GM21447 (cell line): ENCODE data around the gene RAP1A.
"Not testable (repeated sequence)": the region's sequence is repeated elsewhere in the genome, so short reads cannot be mapped to it uniquely, and the experiment has no call there.

Experiments used
- ATAC-seq: cut with Tn5 transposase; IDR thresholded peaks from one replicate; pipeline ENCODE4 v1.9.1; 2021; ENCODE audit not compliant: unreplicated experiment

RAP1A gene

GRCh38 chr1:111735321-111735720 lies 115.7 kb downstream of the RAP1A start:
- ATAC-seq, result no peak

GRCh38 chr1:111735858-111736544 lies 116.4 kb downstream of the RAP1A start:
- ATAC-seq, result no peak

DNA sequence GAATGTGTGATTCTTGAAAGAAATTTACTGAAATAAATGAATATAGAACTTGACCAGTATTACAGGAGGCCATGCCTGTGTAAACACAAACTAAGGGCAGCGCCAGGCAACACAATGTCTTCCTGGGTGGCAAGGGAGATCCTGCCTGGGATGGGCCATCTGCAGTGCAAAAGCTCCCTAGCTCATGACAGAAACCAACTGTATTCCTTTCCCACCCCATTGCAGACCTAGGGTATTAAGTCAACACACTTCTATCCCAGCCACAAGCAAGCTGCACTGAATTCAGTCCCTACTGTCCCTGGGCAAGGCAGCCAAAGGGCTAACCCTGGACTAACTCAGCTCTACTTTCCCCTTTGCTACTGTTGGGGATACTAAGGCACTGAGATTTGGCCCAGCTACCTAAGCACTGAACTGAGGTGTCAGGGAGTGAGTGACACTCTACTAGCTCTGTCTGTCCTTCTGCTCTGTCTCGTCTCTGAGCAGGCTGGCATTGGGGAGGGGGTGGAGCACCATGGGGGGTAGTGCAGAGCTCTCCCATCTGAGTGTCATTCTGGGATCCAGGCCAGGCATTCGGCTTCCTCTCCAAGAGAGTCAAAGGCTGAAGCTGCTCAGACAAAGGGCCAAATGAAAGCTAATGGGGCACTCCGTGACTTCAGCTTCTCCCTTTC lies 117.1 kb downstream of the RAP1A start:
- no peak for ATAC-seq

GRCh38 chr1:111737216-111738132 lies 117.9 kb downstream of the RAP1A start:
- no peak for ATAC-seq

GRCh38 chr1:111738133-111738435 lies 118.5 kb downstream of the RAP1A start:
- no peak for ATAC-seq

GRCh38 chr1:111738436-111739193 lies 119.0 kb downstream of the RAP1A start:
- ATAC-seq, result peak; percentile 42

DNA sequence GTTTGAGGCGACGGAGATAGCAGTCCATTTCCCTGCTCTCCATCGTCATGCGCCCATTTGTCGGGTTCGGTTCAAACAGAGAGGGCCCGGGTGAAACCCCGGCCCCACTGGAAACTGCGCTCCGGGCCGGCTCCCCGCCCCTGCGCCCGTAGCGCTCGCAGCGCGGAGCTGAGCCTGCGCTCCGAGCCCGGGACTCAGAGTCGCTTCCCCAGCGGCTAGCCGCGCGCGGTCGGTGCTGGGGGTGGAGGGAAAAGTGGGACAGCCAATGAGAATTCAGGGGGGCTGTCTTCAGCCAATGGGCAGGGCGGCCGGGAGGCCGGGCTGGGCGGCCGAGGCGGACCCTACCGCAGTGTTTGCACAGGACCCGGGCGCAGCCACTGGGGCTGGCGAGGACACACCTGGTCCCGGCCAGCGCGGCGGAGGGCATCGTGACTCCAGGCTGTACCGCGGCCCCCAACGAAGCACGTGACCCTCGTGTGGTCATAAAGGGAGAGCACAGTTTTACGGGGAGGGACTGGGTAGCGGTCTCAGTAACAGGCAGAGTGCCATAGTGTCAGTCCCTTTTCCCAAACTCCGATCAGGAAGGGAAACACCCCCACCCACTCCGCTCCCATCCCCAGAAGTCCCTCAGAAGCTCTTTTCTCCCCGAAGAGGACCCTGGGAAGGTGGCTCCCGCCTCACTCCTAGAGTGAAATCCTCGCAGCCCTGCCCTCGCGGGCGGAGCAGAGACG lies 119.8 kb downstream of the RAP1A start, which contains the start of gene INKA2:
Gene INKA2 (minus strand): TSS at position 202 of the 731 bp plus-strand sequence. CDS start 153 bp downstream, at position 49.
- ATAC-seq, result peak; percentile 85

- ATAC-seq, result peak; percentile 20
Observed at GRCh38 chr1:111739925-111740765, 120.6 kb downstream of the RAP1A start.

DNA sequence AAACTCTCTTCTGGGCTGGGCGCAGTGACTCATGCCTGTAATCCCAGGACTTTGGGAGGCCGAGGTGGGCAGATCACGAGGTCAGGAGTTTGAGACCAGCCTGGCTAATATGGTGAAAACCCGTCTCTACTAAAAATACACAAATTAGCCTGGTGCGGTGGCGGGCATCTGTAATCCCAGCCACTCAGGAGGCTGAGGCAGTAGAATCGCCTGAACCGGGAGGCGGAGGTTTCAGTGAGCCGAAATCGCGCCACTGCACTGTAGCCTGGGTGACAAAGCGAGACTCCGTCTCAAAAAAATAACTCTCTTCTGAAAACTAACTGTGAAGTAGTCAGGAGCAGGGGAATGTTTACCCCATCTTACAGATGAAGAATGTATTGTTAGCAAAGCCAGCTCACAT lies 122.7 kb downstream of the RAP1A start:
- ATAC-seq, result not testable (repeated sequence)

DNA sequence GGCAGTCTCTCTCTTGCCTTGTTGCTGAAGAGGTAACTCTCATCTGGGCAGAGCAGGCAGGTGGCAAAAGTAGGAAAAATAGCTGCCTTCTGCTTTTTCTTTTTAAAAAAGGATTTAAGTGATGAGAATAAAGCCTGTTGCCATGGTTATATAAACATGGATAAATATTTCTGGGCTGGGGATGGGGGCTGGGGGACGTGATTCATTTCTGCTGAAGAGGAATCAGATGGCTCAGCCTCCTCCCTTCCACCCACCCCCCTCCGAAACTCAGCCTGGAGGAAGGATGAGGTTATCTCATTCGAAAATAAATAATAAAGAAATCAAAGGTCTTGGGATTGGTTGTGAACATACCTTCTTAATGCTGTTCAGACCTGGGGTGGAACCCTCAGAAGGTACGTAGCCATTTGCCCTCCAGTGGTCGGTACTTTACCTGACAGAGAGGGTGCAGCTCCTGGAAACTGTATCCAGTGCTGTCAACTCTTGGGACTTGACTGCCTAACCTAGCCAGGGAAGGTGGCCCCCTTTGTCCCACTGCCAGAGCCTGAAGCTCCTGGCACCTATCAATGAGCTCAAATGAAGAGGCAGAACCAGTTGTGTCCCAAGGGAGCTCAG lies 123.5 kb downstream of the RAP1A start:
- no peak for ATAC-seq

GRCh38 chr1:111743679-111744101 lies 124.1 kb downstream of the RAP1A start:
- ATAC-seq, result no peak

GRCh38 chr1:111745675-111746613 lies 126.4 kb downstream of the RAP1A start:
- ATAC-seq, result no peak

GRCh38 chr1:111746614-111746999 lies 127.0 kb downstream of the RAP1A start:
- no peak for ATAC-seq

GRCh38 chr1:111747282-111747734 lies 127.7 kb downstream of the RAP1A start:
- ATAC-seq, result no peak

- ATAC-seq, result no peak
Observed at GRCh38 chr1:111747947-111748346, 128.4 kb downstream of the RAP1A start.

DNA sequence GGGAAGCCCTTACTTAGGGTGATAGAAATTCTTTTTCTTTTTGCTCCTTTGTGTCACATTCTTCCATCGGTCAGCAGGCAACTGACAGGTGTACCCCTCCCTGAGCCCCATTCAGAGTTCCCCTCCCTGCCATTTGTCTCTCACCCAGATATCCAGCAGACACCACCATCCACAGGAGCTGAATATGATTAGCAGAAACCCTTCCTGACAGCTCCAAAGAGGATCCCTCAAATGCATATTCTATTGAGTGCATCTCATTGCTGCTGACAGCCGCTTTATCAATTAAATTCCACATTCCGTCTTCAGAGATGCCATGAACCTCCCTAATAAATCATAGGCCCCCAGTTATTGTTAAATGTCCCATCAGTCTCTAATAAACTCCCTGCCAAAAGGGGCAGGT lies 130.0 kb downstream of the RAP1A start:
- no peak for ATAC-seq

DNA sequence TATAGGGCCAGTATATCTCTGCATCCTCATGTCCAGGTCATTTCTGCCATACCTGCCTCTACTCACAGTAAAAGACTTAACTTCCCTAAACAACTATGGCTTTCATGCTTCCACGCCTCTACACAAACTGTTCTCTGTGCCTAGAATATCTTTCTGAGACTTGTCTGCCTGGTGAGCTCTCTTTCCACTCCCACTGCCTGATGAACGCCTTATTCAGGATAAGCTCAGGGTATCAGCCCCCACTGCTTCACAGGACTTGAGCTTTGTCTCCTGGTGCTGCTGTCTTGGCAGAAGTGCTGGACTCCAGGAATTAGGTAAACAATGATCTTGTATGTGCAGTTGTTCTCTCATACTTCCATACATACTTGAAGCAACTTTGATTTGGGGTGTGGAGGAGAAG lies 131.3 kb downstream of the RAP1A start:
- ATAC-seq, result no peak
